DOHH2 (cell line): Measurements from ENCODE around the gene CDK17.
"Not testable (repeated sequence)": the region's sequence is repeated elsewhere in the genome, so short reads cannot be mapped to it uniquely, and the experiment has no call there.

Source experiments
- H3F3A ChIP-seq: fragments of 200-600 bp; sonication (generic), shearing (Covaris generic); 2 replicates; pipeline ENCODE4 v1.6.0; 2016; ENCODE audit warnings: antibody characterized with exemption, mild to moderate bottlenecking; ENCODE audit not compliant: control insufficient read depth, insufficient read depth
- H3K27ac ChIP-seq: fragments of 200-600 bp; sonication (generic); 2 replicates; pipeline ENCODE4 v1.5.1; 2014; ENCODE audit warnings: low read depth, mild to moderate bottlenecking, low read length, moderate library complexity
- H3K27me3 ChIP-seq: fragments of 200-600 bp; sonication (generic); 2 replicates; pipeline ENCODE4 v1.6.1; 2014; ENCODE audit warnings: mild to moderate bottlenecking, low read length, mixed read lengths; ENCODE audit not compliant: control insufficient read depth
- H3K36me3 ChIP-seq: fragments of 200-600 bp; sonication (generic); 2 replicates; pipeline ENCODE4 v1.6.1; 2014; ENCODE audit warnings: mild to moderate bottlenecking, low read length, moderate library complexity, mixed read lengths; ENCODE audit not compliant: control insufficient read depth
- H3K4me1 ChIP-seq: fragments of 200-600 bp; sonication (generic); 2 replicates; pipeline ENCODE4 v1.6.1; 2014; ENCODE audit warnings: mild to moderate bottlenecking, low read length, mixed read lengths; ENCODE audit not compliant: control insufficient read depth
- H3K4me2 ChIP-seq: fragments of 200-600 bp; sonication (generic); 2 replicates; pipeline ENCODE4 v1.6.0; 2014; ENCODE audit warnings: mild to moderate bottlenecking, low read length, moderate library complexity
- H3K4me3 ChIP-seq: fragments of 200-600 bp; sonication (generic); 2 replicates; pipeline ENCODE4 v1.5.1; 2014; ENCODE audit warnings: mild to moderate bottlenecking, low read length, mixed read lengths
- H3K79me2 ChIP-seq: fragments of 200-600 bp; sonication (generic); 2 replicates; pipeline ENCODE4 v1.6.1; 2014; ENCODE audit warnings: mild to moderate bottlenecking, low read length, mixed read lengths; ENCODE audit not compliant: control insufficient read depth
- H3K9me2 ChIP-seq: fragments of 200-600 bp; sonication (generic); replicated peaks from 2 replicates; pipeline ENCODE4 v1.6.1; 2014; ENCODE audit warnings: mild to moderate bottlenecking, low read length, mixed read lengths; ENCODE audit not compliant: control insufficient read depth
- H3K9me3 ChIP-seq: fragments of 200-600 bp; sonication (generic); 2 replicates; pipeline ENCODE4 v1.6.1; 2014; ENCODE audit warnings: antibody characterized with exemption, low read length, mixed read lengths; ENCODE audit not compliant: control insufficient read depth, insufficient read depth
- H4K20me1 ChIP-seq: fragments of 200-600 bp; sonication (generic); 2 replicates; pipeline ENCODE4 v1.6.0; 2014; ENCODE audit warnings: low read depth, mild to moderate bottlenecking, antibody characterized with exemption, low read length, moderate library complexity; ENCODE audit not compliant: control insufficient read depth, insufficient read depth
- EZH2phosphoT487 ChIP-seq: fragments of 200-600 bp; sonication (generic); IDR thresholded peaks from 2 replicates; pipeline ENCODE4 v1.6.1; 2017; ENCODE audit warnings: borderline replicate concordance, mild to moderate bottlenecking, antibody characterized with exemption, low read length, moderate library complexity, mixed read lengths
- TF ChIP-seq, protein P1 (sequence below): fragments of 200-600 bp; sonication (generic); IDR thresholded peaks from one replicate; pipeline ENCODE4 v1.5.1; 2014; ENCODE audit warnings: antibody characterized with exemption, mild to moderate bottlenecking, low read depth, low read length; ENCODE audit not compliant: poor library complexity, severe bottlenecking

Gene CDK17

GRCh38 chr12:96412431-96412830 is 12.2 kb upstream of the CDK17 start:
- TF ChIP-seq EZH2phosphoT487: no peak
- TF ChIP-seq, protein P1, sequence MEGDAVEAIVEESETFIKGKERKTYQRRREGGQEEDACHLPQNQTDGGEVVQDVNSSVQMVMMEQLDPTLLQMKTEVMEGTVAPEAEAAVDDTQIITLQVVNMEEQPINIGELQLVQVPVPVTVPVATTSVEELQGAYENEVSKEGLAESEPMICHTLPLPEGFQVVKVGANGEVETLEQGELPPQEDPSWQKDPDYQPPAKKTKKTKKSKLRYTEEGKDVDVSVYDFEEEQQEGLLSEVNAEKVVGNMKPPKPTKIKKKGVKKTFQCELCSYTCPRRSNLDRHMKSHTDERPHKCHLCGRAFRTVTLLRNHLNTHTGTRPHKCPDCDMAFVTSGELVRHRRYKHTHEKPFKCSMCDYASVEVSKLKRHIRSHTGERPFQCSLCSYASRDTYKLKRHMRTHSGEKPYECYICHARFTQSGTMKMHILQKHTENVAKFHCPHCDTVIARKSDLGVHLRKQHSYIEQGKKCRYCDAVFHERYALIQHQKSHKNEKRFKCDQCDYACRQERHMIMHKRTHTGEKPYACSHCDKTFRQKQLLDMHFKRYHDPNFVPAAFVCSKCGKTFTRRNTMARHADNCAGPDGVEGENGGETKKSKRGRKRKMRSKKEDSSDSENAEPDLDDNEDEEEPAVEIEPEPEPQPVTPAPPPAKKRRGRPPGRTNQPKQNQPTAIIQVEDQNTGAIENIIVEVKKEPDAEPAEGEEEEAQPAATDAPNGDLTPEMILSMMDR: no peak
- peaks cover 13% of the 10 kb centered on the region for H3K27me3 ChIP-seq
- no peaks in the 10 kb centered on the region for H3F3A ChIP-seq
- no peak overlapping the region for H3K4me3 ChIP-seq
- no peaks in the 10 kb centered on the region for H4K20me1 ChIP-seq
- H3K9me2 ChIP-seq: no peaks in the 10 kb centered on the region
- H3K4me2 ChIP-seq: no peak overlapping the region
- H3K9me3 ChIP-seq: no peaks in the 10 kb centered on the region
- H3K36me3 ChIP-seq: no peaks in the 10 kb centered on the region
- peaks cover 9% of the 10 kb centered on the region for H3K4me1 ChIP-seq
- no peak overlapping the region for H3K27ac ChIP-seq
- H3K79me2 ChIP-seq: no peaks in the 10 kb centered on the region

DNA sequence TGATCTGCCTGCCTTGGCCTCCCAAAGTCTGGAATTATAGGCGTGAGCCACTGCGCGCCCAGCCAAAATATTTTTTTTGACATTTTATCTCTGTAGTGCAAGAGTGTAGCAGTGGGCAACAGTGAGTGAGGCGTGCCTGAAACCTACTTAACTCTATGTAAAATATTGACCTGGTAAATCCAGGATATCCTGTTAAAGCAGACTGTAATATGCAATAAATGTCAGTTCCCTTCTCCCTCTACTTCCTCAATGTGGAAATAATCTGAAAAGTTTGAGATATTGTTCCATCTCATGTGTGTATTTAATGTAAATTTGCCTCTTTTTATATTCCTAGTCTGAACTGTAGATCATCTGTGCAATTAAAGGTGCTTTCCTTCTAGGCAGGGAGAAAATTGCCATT is 9.5 kb upstream of the CDK17 start:
- H4K20me1 ChIP-seq: no peaks in the 10 kb centered on the region
- H3K9me2 ChIP-seq: no peaks in the 10 kb centered on the region
- no peaks in the 10 kb centered on the region for H3K79me2 ChIP-seq
- H3K27me3 ChIP-seq: 0 out of 2 replicates have a peak, but pooled peaks cover 2% of the 10 kb centered on the region
- H3K27ac ChIP-seq: no peak overlapping the region
- H3K9me3 ChIP-seq: no peaks in the 10 kb centered on the region
- H3F3A ChIP-seq: peaks cover 6% of the 10 kb centered on the region; the same call in 1 of the 2 replicates
- no peaks in the 10 kb centered on the region for H3K36me3 ChIP-seq
- H3K4me3 ChIP-seq: no peak overlapping the region
- no peak for TF ChIP-seq EZH2phosphoT487
- peaks cover 20% of the 10 kb centered on the region for H3K4me1 ChIP-seq
- H3K4me2 ChIP-seq: no peak overlapping the region

DNA sequence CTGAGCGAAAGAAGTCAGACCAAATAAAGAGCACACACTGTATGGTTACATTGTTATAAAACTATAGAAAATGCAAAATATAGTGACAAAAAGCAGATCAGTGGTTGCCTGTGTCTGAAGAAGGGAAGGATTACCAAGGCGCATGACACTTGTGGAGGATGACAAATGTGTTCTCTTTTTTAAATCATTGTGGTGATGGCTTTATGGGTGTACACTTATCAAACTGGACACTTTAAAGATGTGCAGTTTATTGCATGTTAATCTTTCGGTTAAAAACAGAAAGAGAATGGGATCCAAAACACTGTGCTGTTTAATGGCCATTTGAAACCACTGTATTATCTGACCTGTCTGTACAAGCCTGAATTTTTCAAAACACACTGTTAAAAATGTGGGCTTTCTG is 8.8 kb upstream of the CDK17 start:
- peaks cover 12% of the 10 kb centered on the region for H3F3A ChIP-seq
- H3K27ac ChIP-seq: no peak overlapping the region
- H4K20me1 ChIP-seq: no peaks in the 10 kb centered on the region
- peaks cover 26% of the 10 kb centered on the region for H3K4me1 ChIP-seq
- no peaks in the 10 kb centered on the region for H3K79me2 ChIP-seq
- H3K27me3 ChIP-seq: no peaks in the 10 kb centered on the region
- no peaks in the 10 kb centered on the region for H3K9me2 ChIP-seq
- no peak overlapping the region for H3K4me3 ChIP-seq
- no peaks in the 10 kb centered on the region for H3K9me3 ChIP-seq
- no peak overlapping the region for H3K4me2 ChIP-seq
- TF ChIP-seq EZH2phosphoT487: no peak
- TF ChIP-seq, protein P1: no peak
- no peaks in the 10 kb centered on the region for H3K36me3 ChIP-seq

GRCh38 chr12:96407429-96408097 is 7.3 kb upstream of the CDK17 start:
- Histone ChIP-seq H3F3A (peaks cover 13% of the 10 kb centered on the region), H3K4me3 (0 out of 2 replicates have a peak overlapping the region, but pooled peaks have one; percentile 3), H3K4me1 (peaks cover 31% of the 10 kb centered on the region), H3K4me2 (peak overlapping the region; percentile 33)
- H4K20me1 ChIP-seq, H3K36me3 ChIP-seq, H3K9me2 ChIP-seq, H3K79me2 ChIP-seq, H3K27me3 ChIP-seq, H3K27ac ChIP-seq, H3K9me3 ChIP-seq: not testable (repeated sequence)
